ENCODE data around the gene BBS2.
A peak's percentile ranks its signal among the peaks of the same experiment; 100 is the strongest.
"Not testable (repeated sequence)": the region's sequence is repeated elsewhere in the genome, so short reads cannot be mapped to it uniquely, and the experiment has no call there.

BBS2 gene

DNA sequence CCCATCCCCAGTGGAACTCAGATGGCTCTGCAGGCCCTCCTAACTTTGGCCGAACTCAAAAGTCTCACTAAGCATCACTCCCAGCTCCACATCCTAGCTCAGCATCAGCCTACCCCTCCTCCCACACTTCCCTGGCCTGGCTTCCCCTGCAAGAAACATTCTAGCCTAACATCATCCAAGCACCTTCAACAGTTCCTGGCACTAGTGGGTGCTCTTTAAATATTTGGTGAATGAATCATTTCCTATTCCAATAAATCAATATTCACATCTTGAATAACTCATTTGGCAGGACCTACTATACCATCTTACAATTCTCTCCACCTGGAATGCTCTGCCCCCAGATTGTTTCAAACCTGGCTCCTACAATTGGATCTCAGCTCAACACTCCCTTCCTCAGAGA, 11.0 kb upstream of the BBS2 start:
- no peak overlapping the region for H3K4me3 ChIP-seq (ENCODE audit: low read depth, low read length)

DNA sequence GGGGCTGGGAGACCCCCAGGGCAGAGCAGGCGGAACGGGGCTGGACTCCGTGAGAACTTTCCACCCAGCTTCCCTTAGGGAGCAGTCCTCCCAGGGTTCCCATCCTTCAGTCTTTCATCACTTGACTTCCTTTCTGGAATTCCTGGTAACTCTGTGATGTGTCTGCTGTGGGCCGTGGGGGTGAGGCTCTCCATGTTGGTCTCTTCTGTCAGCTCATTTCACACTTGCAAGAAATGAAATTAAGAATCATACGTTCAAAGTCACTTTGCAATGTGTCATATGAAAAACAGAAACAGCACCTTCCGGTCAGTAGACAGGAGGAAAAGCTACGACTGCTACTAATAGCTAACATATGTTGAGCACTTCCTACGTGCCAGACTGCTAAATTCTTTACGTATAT, 5.4 kb upstream of the BBS2 start:
- H3K4me3 ChIP-seq (ENCODE audit: low read depth, low read length), result no peak overlapping the region

DNA sequence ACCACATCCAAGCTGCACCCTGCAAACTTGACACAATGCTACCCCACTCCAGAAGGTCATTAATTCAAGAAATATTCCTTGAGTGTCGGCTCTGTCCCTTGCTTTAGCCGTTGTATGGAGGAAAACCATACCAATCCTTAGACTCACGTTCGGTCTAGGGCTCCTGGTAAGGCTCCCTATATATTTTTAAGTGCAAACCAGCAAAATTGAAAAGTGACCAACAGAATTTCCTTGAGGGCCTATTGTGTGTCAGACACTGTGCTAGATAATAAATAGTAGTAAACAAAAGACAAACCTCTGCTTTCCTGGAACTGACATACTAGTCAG, 390 bp upstream of the BBS2 start:
- H3K4me3 ChIP-seq (ENCODE audit: low read depth, low read length), result peak overlapping the region; percentile 81

DNA sequence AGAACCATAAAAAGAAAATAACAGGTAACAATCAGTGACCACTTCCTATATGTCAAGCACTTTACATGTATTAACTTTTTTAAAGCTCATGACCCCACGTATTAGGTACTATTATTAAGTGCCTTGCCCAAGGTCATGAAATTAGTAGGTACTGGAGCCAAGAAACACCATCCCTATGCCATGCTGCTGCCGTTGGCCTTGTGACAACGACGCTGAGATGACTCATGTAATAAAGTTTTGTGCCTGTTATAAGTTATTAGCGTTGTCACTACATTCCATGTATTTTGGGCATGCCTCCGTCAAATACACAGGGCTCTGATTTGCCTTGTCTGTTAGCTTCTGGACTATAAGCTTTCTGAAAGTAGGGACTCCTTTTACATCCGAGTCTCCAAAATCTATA, 1.4 kb downstream of the BBS2 start:
- no peak overlapping the region for H3K4me3 ChIP-seq (ENCODE audit: low read depth, low read length)

DNA sequence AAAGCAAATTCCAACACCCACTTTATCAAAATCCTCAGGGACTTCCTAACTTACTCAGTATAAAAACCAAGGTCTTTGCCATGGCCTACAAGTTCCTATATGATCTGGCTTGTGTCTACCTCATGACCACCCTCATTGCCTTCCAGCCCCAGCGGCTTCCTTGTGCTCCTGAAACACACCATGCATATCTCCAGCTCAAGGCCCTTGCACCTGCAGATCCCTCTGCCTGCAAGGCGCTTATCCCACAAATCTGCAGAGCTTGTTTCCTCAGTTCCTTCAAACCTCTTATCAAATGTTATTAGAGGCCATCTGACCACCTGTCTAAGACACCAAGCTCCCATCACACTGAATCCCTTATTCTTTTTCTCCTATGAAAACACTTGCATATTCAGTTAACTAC, 2.6 kb downstream of the BBS2 start:
- no peak overlapping the region for H3K4me3 ChIP-seq (ENCODE audit: low read depth, low read length)

DNA sequence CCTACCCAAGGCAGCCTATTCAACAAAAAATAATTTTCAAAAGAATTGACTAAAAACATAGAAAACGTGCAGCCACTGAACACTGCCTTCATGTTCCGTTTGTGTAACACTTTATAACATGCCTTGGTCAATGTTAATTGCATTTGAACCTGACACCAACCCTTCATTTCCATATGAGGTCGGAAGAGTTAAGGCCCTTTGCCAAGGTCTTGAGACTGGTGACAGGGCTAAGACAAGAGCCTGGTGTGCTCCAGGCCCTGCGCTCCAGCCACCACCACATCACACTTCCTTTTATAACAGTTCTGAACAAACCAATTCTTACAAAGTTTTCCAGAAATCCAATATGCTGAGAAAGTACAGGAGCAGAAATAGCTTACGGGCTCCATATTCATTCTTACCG, 4.2 kb downstream of the BBS2 start:
- H3K4me3 ChIP-seq (ENCODE audit: low read depth, low read length), result no peak overlapping the region

DNA sequence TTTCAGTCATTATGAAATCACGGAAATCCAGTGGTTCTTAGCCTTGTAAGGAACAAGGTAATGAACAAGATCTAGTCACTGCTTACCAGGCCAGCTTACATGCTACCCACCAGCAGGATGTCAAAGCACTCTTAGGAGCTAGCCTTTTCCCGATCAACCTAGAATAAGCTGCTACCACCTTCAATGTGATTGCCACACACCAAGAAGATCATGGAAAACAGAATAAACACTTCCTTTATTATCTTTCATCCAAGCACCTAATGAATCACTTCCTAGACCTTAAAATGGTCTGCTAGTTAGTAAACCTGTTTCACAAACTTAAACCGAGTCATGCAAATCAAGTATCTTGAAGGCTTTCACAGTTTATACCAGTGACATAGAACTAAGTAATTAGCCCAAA, 5.0 kb downstream of the BBS2 start:
- H3K4me3 ChIP-seq (ENCODE audit: low read depth, low read length), result no peak overlapping the region

DNA sequence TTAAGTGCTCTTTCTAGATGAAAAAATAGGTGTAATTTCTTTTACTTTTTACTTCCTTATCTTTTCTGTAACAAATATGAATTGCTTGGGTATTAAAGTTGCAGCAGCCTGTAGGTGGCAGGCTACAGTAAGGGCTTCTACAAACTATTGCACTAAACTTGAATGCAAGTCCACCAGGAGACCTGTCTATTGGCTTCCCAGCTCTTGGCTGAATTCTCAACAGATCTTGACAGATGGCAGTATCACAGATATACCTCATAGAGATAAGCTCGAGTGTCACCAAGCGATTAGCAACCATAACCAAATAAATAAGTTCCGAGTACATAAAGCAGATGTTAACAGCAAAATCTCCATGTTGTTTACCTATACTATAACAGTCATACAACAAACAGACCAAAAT, 5.9 kb downstream of the BBS2 start:
- no peak overlapping the region for H3K4me3 ChIP-seq (ENCODE audit: low read depth, low read length)

DNA sequence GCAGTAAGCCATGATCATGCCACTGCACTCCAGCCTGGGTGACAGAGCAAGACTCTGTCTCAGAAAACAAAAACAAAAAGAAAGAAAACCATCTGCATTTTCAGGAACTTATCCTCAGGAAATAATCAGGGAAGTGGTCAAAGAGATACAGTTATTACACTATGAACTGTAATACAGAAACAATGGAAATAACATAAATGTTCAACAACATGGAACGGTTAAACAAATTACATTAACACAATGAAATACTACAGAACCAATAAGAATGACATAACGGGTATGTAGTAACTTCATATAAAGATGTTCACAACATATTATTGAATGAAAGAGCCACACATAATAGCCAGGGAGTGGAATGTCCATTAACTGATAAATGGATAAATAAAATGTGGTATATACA, 6.7 kb downstream of the BBS2 start:
- no peak overlapping the region for H3K4me3 ChIP-seq (ENCODE audit: low read depth, low read length)

DNA sequence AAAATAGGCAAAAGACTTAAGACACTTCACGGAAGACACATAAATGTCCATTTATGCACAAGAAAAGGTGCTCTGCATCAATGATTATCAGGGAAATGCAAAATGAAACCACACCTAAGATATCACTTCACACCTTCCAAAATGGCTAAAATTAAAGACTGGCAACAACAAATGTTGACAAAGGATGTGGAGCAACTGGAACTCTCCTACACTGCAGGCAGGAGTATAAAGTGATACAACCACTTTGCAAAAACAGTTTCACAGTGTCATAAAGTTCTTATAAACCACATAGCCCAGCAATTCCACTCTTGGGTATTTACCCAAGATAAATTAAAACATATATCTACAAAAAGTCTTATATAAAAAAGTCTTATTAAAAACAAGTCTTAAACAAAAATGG, 7.8 kb downstream of the BBS2 start:
- H3K4me3 ChIP-seq (ENCODE audit: low read depth, low read length), result no peak overlapping the region

DNA sequence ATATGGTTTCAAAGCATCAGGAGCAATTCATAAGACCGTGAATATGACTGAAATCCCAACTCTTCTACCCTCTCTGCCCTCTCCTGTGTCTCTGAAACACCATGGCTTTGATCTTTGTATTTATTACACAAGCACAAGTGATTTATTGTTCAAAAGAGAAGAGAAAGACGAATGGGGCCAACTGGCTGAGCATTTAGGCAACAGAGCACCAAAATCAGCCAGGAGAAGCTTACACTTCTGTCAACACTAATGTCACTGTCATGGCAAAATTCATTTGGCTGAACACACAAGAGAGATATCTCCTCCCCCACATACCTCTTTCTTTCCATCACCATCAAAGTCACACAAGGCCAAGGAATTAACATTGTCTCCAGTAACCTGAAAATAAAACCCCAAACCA, 9.3 kb downstream of the BBS2 start:
- no peak overlapping the region for H3K4me3 ChIP-seq (ENCODE audit: low read depth, low read length)

DNA sequence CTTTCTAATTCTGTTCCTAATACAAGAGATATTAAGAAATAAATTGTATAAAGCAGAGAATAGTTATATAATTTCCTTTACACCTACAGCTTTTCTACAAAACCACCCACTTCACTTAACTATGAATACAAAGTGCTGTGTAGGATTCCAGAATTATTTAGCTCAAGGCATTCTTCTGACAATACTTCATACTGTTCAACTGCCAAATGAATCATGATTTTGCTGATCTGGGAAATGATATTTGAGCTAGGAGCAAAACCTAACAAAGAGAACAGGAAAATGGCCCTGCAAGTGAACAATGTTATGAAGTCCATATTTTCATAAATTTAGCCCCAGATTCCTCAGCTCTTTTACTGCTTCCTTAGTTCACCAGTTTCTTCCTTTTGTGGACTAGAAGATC, 12.9 kb downstream of the BBS2 start:
- H3K4me3 ChIP-seq (ENCODE audit: low read depth, low read length), result no peak overlapping the region

DNA sequence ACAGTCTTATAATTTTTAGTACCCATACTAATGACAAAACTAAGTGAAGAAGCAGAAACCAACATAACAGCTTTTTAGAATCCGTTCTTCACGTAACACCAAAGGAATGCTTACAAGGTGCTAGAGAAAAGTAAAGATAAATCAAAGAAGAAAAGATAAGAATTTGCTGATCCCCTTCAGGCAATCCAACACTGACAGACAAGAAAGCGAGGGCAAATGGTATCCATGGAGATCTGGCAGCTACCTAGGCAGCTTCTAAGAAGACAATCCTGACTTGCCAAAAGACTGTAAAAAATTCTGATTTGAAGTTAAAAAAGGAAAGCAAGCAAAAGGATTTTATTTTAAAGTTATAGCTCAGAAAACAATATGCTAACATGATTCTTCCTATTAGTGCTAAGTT, 14.6 kb downstream of the BBS2 start:
- no peak overlapping the region for H3K4me3 ChIP-seq (ENCODE audit: low read depth, low read length)

DNA sequence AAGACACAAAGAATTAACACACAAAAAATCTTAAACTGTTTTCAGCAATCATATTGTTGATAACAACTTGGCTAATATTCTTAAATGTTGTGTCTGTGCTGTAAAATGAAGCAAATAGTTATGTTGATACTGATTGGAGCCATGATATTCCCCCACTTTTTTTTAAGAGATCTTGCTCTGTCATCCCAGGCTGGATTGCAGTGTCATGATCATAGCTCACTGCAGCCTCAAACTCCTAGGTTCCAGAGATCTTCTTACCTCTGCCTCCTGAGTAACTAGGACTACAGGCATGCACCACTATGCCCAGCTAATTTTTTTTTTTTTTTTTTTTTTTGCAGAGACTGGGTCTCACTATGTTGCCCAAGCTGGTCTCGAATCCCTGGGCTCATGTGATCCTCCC, 26.0 kb downstream of the BBS2 start:
- no peak overlapping the region for H3K4me3 ChIP-seq (ENCODE audit: low read depth, low read length)

DNA sequence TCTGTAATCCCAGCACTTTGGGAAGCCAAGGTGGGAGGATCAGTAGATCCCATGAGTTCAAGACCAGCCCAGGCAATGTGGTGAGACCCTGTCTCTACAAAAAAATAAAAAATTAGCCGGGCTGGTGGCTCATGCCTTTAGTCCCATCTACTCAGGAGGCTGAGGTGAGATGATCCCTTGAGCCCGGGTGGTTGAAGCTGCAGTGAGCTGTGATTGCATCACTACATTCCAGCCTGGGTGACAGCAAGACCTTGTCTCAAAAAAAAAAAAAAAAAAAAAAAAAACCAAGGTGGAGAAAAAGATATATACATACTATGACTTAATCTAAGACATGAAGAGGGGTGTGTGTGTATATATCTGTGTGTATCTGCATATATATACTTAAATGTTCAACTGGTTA, 26.7 kb downstream of the BBS2 start:
- no peak overlapping the region for H3K4me3 ChIP-seq (ENCODE audit: low read depth, low read length)

DNA sequence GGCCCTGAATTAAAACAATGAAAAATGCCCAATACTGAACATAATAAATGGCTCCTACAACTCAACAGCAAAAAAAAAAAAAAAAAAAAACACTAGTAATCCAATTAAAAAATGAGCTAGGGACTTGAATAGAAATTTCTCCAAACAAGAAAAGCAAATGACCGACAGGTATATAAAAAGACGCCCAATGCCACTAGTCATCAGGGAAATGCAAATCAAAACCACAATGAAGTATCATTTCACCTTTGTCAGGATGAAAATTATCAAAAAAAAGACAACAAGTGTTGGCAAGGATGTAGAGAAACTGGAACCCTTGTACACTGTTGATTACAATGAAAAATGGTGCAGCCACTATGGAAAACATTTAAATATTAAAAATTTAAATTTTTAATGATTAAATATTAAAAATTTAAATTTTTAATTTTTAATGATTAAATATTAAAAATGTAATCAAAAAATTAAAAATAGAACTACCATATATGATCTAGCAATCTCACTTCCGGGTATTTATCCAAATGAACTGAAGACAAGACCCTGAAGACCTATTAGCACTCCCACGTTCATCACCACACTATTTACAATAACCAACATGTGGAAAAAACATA, 28.1 kb downstream of the BBS2 start:
- H3K4me3 ChIP-seq (ENCODE audit: low read depth, low read length), result no peak overlapping the region

DNA sequence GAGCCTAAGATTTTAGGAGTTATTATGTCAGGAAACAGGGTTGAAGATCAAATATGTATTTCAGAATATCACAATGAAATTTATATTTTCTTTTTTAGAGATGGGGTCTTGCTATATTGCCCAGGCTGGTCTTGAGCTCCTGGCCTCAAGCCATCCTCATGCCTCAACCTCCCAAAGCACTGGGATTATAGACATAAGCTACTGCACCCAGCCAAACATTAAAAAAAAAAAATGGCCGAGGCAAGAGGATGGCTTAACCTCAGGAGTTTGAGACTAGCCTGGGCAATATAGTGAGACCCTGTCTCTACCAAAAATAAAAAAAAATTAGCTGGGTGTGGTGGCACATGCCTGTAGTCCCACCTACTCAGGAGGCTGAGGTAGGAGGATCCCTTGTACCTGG, 31.0 kb downstream of the BBS2 start:
- not testable (repeated sequence) for H3K4me3 ChIP-seq (ENCODE audit: low read depth, low read length)

DNA sequence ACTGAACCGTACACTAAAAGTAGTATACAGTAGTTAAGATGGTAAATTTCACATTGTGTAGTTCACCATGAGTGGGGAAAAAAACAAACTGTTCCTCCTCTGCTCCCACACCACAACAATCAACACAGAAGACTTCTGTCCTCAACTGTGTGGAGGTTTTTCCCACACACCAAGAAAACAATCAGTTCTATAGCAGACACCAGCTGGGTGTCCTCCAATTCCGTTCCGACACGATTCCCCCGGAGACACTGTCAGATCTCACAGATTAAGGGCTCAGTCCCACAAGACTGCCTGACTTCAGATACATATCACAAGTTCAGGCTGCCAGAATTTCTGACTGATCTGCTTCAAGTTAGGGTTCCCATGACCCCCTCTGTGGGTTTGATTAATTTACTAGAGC, 31.8 kb downstream of the BBS2 start:
- no peak overlapping the region for H3K4me3 ChIP-seq (ENCODE audit: low read depth, low read length)

DNA sequence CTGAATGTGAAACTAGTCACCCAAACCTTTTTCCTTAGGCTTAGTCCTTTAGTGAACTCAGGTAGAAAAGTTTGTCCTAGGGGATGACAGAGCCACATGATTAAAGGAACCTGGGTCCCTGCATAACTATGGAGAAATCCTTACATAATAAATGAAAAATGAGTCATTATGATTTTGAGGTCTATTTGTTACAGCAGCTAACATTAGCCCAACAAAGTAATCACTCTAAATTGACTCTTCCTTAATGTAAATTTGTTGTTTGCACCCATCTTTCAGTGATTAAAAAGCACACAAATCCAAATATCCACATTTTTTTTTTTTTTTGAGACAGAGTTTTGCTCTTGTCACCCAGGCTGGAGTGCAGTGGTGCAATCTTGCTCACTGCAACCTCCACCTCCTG, 36.4 kb downstream of the BBS2 start:
- H3K4me3 ChIP-seq (ENCODE audit: low read depth, low read length), result no peak overlapping the region

DNA sequence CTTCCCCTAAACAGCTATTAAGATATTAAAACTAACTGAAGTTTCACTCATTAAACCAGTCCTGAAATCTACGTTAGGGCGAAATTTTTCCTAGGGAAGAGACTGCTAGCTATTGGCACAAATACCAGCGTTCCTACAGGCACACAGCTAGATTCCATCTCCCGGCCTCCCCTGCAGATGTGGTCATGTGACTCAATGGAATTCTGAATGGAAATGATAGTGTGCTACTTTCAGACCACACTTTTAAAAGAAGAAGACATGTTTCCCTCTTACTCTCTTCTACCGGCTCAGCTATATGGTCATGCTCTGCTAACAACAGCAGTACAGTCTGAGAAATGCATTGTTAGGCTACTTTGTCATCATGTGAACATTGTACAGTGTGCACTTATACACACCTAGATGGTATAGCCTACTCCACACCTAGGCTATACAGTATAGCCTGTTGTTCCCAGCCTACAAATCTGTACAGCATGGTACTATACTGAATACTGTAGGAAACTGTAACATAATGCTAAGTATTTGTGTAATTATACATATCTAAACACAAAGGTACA, 37.1 kb downstream of the BBS2 start:
- H3K4me3 ChIP-seq (ENCODE audit: low read depth, low read length), result no peak overlapping the region

DNA sequence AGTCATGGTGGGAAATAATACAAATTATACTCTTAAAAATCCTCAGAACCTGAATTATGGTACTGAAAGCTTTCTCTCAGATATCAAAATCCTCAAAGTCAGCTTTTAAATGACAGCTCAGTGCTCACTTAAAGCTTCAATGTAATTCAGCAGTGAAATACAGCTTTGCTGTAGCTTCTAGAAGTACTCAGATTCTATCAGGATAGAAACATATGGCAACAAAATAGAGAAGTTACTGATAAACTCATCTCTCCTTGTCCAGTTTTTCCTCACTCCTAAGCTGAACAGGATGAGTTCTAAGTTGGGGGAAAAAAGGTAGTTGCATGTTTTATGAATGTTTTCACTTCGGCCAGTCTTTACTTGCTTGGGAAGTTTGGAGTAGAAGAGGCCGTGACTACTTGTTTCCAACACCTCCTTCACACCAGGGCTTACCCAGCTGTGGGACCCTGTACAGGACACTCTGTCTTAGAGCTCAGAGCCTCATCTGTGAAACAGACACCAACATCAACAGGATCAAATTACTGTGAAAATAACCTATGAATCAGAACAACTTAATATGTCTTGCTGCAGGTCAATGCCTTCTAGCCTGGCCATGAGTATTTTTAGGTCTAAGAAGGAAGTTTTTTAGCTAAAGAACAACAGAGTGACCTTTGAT, 38.2 kb downstream of the BBS2 start:
- no peak overlapping the region for H3K4me3 ChIP-seq (ENCODE audit: low read depth, low read length)

DNA sequence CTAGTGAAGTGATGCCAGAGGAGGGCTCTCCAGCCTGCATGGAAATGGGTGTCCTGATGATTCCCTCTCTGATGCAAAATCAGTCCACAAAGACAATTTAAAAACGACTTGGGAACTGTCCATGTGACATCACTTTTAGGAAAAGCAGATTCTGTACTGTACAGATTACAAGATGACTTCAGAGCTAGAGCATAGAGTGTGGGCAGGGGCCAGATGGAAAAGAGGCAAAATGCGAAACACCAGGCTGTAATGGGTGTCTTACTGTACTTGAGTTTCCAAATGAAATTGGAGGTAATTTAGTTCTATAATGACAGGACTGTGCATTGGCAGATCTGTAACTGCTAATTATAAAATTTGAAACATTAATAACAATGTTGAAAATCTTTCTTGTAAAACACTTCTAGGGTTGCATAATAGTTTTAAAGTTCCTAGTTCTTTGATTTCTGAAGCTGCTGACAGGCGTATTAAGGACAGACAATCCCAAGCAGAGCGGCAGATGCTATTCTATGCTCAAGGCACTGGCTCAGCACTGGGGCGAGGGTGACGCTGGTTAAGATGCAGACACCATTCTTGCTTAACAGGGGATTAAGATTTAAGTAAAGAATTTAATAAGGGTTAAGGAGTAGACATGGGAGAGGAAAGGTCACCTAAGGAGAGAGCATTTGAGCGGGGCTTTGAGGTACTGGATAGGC, 38.9 kb downstream of the BBS2 start:
- no peak overlapping the region for H3K4me3 ChIP-seq (ENCODE audit: low read depth, low read length)

DNA sequence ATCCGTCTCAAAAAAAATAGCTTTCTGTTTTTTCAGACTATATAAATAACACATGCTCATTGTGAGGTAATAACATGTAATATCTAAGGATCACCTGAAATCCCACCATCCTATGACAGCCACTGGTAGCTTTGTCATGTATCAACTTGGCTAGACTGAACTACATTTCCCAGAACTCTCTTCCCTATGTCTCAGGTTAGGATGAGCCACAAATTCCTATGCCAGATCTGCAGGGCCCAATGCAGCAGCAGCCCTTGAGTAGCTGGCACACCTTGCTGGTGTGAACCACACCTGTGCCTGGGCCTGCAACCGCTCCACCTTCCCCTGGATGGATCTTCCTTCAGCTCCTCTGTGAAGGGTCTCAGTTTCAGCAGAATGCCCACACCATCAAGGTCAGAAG, 40.4 kb downstream of the BBS2 start:
- no peak overlapping the region for H3K4me3 ChIP-seq (ENCODE audit: low read depth, low read length)

Measured in iPS-11a (cell line).